DND-41 (cell line): ENCODE measurements around the gene LAMA2.

ENCODE experiments used
- CTCF ChIP-seq: IDR thresholded peaks from 2 replicates; pipeline ENCODE4 v1.5.1; 2012; ENCODE audit warnings: borderline replicate concordance, low read length, moderate library complexity, mild to moderate bottlenecking; ENCODE audit not compliant: poor library complexity, severe bottlenecking; ENCODE audit errors: extremely low read depth
- EZH2 ChIP-seq: IDR thresholded peaks from 3 replicates; pipeline ENCODE4 v1.6.1; 2012; ENCODE audit warnings: borderline replicate concordance, low read depth, mild to moderate bottlenecking, moderate library complexity, low read length, inconsistent platforms; ENCODE audit not compliant: severe bottlenecking

DNA sequence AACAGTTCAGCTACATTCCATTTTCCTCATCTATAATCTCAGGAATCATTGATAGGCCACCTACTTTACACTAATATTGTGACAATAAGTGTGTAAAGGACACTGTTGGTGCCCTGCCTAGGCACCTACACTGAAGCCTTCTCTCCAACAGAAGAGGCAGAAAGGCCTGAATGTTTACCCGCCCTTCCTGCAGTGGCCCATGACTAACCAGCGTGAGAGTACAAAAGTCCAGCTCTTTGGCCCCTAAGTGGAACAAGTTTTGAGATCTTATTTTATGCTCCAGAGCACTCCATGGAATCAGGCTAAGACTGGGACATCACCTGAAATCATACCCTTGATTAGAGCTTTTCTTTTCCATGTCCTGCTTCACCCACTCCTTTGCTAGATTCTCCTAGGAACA is 467.3 kb downstream of the LAMA2 start:
- TF ChIP-seq CTCF = no peak
- no peak for TF ChIP-seq EZH2
